GM12878 (cell line): ENCODE results near the gene PAM. TPM values are rescaled to one million over a fixed set of nuclear protein-coding genes. Genes with fewer than 3 reads are reported as not detected.

ENCODE experiments used
- ATAC-seq: fragments of 200-7000 bp; cut with Tn5 transposase; 3 replicates; pipeline ENCODE4 v1.9.1; 2020; ENCODE audit warnings: mild to moderate bottlenecking, moderate library complexity
- BruUV-seq: library from RNA; stranded (reverse); fragments of 400-500 nt; replicated peaks from 2 replicates; lab custom pipeline; 2021; lab: Mats Ljungman, UMichigan
- CTCF ChIA-PET: fragments of 300-600 bp; sonication (Branson Sonifier 250); formaldehyde crosslinking; extraction: SDS; loops from one replicate; lab custom pipeline; 2021; ENCODE audit warnings: inconsistent platforms; lab: Yijun Ruan, JAX
- POLR2A ChIA-PET: fragments of 350-600 bp; formaldehyde crosslinking; extraction: SDS; loops from one replicate; lab custom pipeline; 2021; ENCODE audit warnings: inconsistent platforms; lab: Charles Lee
- RAD21 ChIA-PET: fragments of 300-600 bp; sonication (Branson Sonifier 250); formaldehyde crosslinking; loops from one replicate; lab custom pipeline; 2023; ENCODE audit warnings: antibody characterized with exemption; ENCODE audit not compliant: unreplicated experiment; lab: Charles Lee
- SMC1A ChIA-PET: fragments of 300-600 bp; sonication (Branson Sonifier 250); formaldehyde crosslinking; loops from one replicate; lab custom pipeline; 2023; ENCODE audit not compliant: unreplicated experiment, uncharacterized antibody; lab: Charles Lee
- DNase-seq: peaks from one replicate; pipeline ENCODE4 v3.0.0-alpha.2; 2011; ENCODE audit warnings: low read depth, low spot score
- FAIRE-seq: peaks from 3 replicates; lab custom pipeline; 2011; peaks lifted over from hg19 to GRCh38; lab: Jason Lieb, UNC
- H2AFZ ChIP-seq: 2 replicates; pipeline ENCODE4 v1.6.0; 2011; ENCODE audit warnings: low read depth, low read length, control low read depth; ENCODE audit not compliant: control insufficient read depth
- H3K27ac ChIP-seq: 2 replicates; pipeline ENCODE4 v1.5.1; 2011; ENCODE audit warnings: control low read depth; ENCODE audit not compliant: control insufficient read depth, insufficient read depth
- H3K27me3 ChIP-seq, 2 experiments: replicated peaks in 1 of 2; 2 replicates each; pipeline versions ENCODE4 v1.6.0 to v1.6.1; 2011; ENCODE audit warnings: low read length in 1 of 2; ENCODE audit not compliant: control insufficient read depth in 2 of 2, insufficient read depth in 2 of 2
- H3K36me3 ChIP-seq, 2 experiments: 2 replicates each; pipeline ENCODE4 v1.5.1; 2011; ENCODE audit warnings: low read length in 1 of 2; ENCODE audit not compliant: control insufficient read depth in 2 of 2, insufficient read depth in 2 of 2
- H3K4me1 ChIP-seq: 2 replicates; pipeline ENCODE4 v1.6.1; 2011; ENCODE audit warnings: mild to moderate bottlenecking, low read length, moderate library complexity, mixed read lengths; ENCODE audit not compliant: control insufficient read depth, insufficient read depth
- H3K4me2 ChIP-seq: 2 replicates; pipeline ENCODE4 v1.6.0; 2011; ENCODE audit warnings: control low read depth; ENCODE audit not compliant: control insufficient read depth, insufficient read depth
- H3K4me3 ChIP-seq: fragments of 200-600 bp; sonication (generic); 2 replicates; pipeline ENCODE4 v1.5.1; 2016
- H3K79me2 ChIP-seq: 2 replicates; pipeline ENCODE4 v1.6.0; 2011; ENCODE audit warnings: low read length; ENCODE audit not compliant: control insufficient read depth, insufficient read depth
- H3K9ac ChIP-seq: 2 replicates; pipeline ENCODE4 v1.8.0; 2011; ENCODE audit warnings: low read length, control low read depth, mixed read lengths; ENCODE audit not compliant: control insufficient read depth, insufficient read depth
- H3K9me3 ChIP-seq: replicated peaks from 3 replicates; pipeline ENCODE4 v1.5.1; 2011; ENCODE audit warnings: mild to moderate bottlenecking, low read length; ENCODE audit not compliant: control insufficient read depth, insufficient read depth
- H4K20me1 ChIP-seq: 2 replicates; pipeline ENCODE4 v1.6.0; 2011; ENCODE audit not compliant: control insufficient read depth, insufficient read depth
- BHLHE40 ChIP-seq, 2 experiments: fragments of 450-650 bp in 1 of 2; IDR thresholded peaks; 2 replicates each; pipeline ENCODE4 v1.6.1; 2011 to 2017; ENCODE audit warnings: low read depth in 2 of 2, borderline replicate concordance in 1 of 2, improper control_type of control experiment in 1 of 2, low read length in 1 of 2, mild to moderate bottlenecking in 1 of 2
- CHD2 ChIP-seq: IDR thresholded peaks from 2 replicates; pipeline ENCODE4 v1.6.1; 2011; ENCODE audit warnings: low read depth, low read length, improper control_type of control experiment, borderline replicate concordance
- ESRRA ChIP-seq: IDR thresholded peaks from 2 replicates; pipeline ENCODE4 v1.6.1; 2012; ENCODE audit warnings: mild to moderate bottlenecking, low read length, improper control_type of control experiment
- HDAC2 ChIP-seq: fragments of 200-600 bp; sonication (generic); IDR thresholded peaks from 2 replicates; pipeline ENCODE4 v1.6.1; 2017
- HDAC6 ChIP-seq: fragments of 200-600 bp; sonication (generic); IDR thresholded peaks from one replicate; pipeline ENCODE4 v1.8.0; 2017; ENCODE audit warnings: antibody characterized with exemption; ENCODE audit not compliant: unreplicated experiment
- KAT2A ChIP-seq: conservative IDR thresholded peaks from 2 replicates; pipeline ENCODE4 v1.6.1; 2011; ENCODE audit warnings: low read depth, low read length; ENCODE audit not compliant: control insufficient read depth
- NRF1 ChIP-seq: conservative IDR thresholded peaks from 2 replicates; pipeline ENCODE4 v1.6.1; 2011; ENCODE audit warnings: mild to moderate bottlenecking, low read depth, low read length, improper control_type of control experiment
- RCOR1 ChIP-seq: conservative IDR thresholded peaks from 2 replicates; pipeline ENCODE4 v1.6.1; 2012; ENCODE audit warnings: low read depth, low read length, improper control_type of control experiment
- RELA ChIP-seq: fragments of 450-650 bp; IDR thresholded peaks from 2 replicates; pipeline ENCODE4 v1.8.0; 2014; ENCODE audit warnings: borderline replicate concordance; ENCODE audit not compliant: partially characterized antibody
- SRF ChIP-seq, 2 experiments: IDR thresholded peaks; 2 replicates each; pipeline ENCODE4 v1.6.1; 2011; ENCODE audit warnings: low read depth in 2 of 2, low read length in 2 of 2, mild to moderate bottlenecking in 1 of 2, moderate library complexity in 1 of 2
- TBL1XR1 ChIP-seq: IDR thresholded peaks from 2 replicates; pipeline ENCODE4 v1.6.1; 2012; ENCODE audit warnings: low read depth, low read length, improper control_type of control experiment
- TCF3 ChIP-seq: IDR thresholded peaks from 2 replicates; pipeline ENCODE4 v1.6.1; 2012; ENCODE audit warnings: low read depth, mild to moderate bottlenecking, low read length, borderline replicate concordance; ENCODE audit not compliant: insufficient read depth
- in situ Hi-C: fragments of 300-500 bp; cut with MboI; formaldehyde crosslinking; loops from 9 replicates; pipeline ENCODE4 v1.14.3; 2018; ENCODE audit warnings: mixed read lengths
- intact Hi-C: fragments of 100-400 bp; cut with micrococcal nuclease; formaldehyde crosslinking; loops from one replicate; pipeline ENCODE4 v1.14.2; 2022; ENCODE audit not compliant: unreplicated experiment
- polyA plus RNA-seq, 11 experiments: library from polyadenylated mRNA; depleted of rRNA in 4 of 11; unstranded in 6 of 11; stranded (reverse) in 5 of 11; fragments of >200 nt; fragmentation: Nextera tagmentation in 4 of 11; fragmentation: Illumina TruSeq in 1 of 11; extraction: Ambion mirVana in 4 of 11; extraction: Trizol in 1 of 11; gene quantifications; 1 replicate in 1 of 11; 2 replicates in 10 of 11; pipeline versions ENCODE4 v1.2.1 to v1.2.3, GENCODE V29; 2011 to 2016; ENCODE audit warnings: inconsistent platforms in 2 of 11, missing spikeins in 2 of 11, low read depth in 1 of 11
- total RNA-seq, 4 experiments: library from RNA; depleted of rRNA in 3 of 4; stranded (reverse); fragments of >200 nt in 3 of 4; fragmentation: Illumina TruSeq in 1 of 4; extraction: Trizol in 1 of 4; gene quantifications; 2 replicates each; pipeline versions ENCODE4 v1.2.1 to v1.2.3, GENCODE V29; 2013 to 2021
- TF ChIP-seq, protein P1 (sequence below): fragments of 450-650 bp; IDR thresholded peaks from 2 replicates; pipeline ENCODE4 v1.6.1; 2017; ENCODE audit warnings: mild to moderate bottlenecking, moderate library complexity
- TF ChIP-seq, protein P2 (sequence below): fragments of 150-350 bp; IDR thresholded peaks from 2 replicates; pipeline ENCODE4 v1.6.1; 2014; ENCODE audit warnings: mild to moderate bottlenecking, low read depth, low read length

The PAM gene
- total and polyA plus RNA-seq, 10 of the 15 experiments (the other 5 are each of a cell fraction or from before 2014, with no cell fraction given), result 5.5 to 72.5 (median 15.4) TPM

DNA sequence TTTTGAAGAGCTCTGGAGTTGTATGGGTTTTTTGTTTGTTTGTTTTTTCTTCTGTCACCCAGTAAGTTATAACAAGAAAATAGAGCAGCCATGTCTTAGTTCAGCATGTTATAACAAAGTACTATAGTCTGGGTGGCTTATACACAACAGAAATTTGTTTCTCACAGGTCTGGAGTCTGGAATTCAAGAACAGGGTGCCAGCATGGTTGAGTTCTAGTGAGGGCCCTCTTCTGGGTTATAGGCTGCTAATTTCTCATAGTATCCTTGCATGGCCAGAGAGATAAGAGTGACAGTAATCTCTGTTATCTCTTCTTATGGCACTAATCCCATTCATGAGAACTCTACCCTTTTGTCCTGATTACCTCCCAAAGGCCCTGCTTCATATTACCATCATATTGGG, 250.2 kb downstream of the PAM start:
- Histone ChIP-seq H3K4me2 (no peak overlapping the region), H3K4me3 (no peak overlapping the region), H2AFZ (no peak overlapping the region), H4K20me1 (no peaks in the 10 kb centered on the region), H3K79me2 (no peaks in the 10 kb centered on the region), H3K36me3 (no peaks in the 10 kb centered on the region), H3K27ac (no peak overlapping the region), H3K27me3 (no peaks in the 10 kb centered on the region), H3K9ac (no peak overlapping the region), H3K4me1 (no peaks in the 10 kb centered on the region), H3K9me3 (no peaks in the 10 kb centered on the region)
- no peak for DNase-seq
- ChIA-PET CTCF (no interaction called here), POLR2A (no interaction called here), RAD21 (no interaction called here), SMC1A (no interaction called here)
- intact Hi-C loops (no loop called here), in situ Hi-C loops (no loop called here)
- no peak for FAIRE-seq
- no TSS peak for BruUV-seq
- no peak for ATAC-seq
- TF ChIP-seq, protein P1, sequence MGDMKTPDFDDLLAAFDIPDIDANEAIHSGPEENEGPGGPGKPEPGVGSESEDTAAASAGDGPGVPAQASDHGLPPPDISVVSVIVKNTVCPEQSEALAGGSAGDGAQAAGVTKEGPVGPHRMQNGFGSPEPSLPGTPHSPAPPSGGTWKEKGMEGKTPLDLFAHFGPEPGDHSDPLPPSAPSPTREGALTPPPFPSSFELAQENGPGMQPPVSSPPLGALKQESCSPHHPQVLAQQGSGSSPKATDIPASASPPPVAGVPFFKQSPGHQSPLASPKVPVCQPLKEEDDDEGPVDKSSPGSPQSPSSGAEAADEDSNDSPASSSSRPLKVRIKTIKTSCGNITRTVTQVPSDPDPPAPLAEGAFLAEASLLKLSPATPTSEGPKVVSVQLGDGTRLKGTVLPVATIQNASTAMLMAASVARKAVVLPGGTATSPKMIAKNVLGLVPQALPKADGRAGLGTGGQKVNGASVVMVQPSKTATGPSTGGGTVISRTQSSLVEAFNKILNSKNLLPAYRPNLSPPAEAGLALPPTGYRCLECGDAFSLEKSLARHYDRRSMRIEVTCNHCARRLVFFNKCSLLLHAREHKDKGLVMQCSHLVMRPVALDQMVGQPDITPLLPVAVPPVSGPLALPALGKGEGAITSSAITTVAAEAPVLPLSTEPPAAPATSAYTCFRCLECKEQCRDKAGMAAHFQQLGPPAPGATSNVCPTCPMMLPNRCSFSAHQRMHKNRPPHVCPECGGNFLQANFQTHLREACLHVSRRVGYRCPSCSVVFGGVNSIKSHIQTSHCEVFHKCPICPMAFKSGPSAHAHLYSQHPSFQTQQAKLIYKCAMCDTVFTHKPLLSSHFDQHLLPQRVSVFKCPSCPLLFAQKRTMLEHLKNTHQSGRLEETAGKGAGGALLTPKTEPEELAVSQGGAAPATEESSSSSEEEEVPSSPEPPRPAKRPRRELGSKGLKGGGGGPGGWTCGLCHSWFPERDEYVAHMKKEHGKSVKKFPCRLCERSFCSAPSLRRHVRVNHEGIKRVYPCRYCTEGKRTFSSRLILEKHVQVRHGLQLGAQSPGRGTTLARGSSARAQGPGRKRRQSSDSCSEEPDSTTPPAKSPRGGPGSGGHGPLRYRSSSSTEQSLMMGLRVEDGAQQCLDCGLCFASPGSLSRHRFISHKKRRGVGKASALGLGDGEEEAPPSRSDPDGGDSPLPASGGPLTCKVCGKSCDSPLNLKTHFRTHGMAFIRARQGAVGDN, result no peak
- TF ChIP-seq TBL1XR1, result no peak
- no peak for TF ChIP-seq RCOR1
- no peak for TF ChIP-seq KAT2A
- no peak for TF ChIP-seq TCF3
- no peak for TF ChIP-seq HDAC2
- TF ChIP-seq, protein P2, sequence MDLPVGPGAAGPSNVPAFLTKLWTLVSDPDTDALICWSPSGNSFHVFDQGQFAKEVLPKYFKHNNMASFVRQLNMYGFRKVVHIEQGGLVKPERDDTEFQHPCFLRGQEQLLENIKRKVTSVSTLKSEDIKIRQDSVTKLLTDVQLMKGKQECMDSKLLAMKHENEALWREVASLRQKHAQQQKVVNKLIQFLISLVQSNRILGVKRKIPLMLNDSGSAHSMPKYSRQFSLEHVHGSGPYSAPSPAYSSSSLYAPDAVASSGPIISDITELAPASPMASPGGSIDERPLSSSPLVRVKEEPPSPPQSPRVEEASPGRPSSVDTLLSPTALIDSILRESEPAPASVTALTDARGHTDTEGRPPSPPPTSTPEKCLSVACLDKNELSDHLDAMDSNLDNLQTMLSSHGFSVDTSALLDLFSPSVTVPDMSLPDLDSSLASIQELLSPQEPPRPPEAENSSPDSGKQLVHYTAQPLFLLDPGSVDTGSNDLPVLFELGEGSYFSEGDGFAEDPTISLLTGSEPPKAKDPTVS, result no peak
- no peak for TF ChIP-seq CHD2
- no peak for TF ChIP-seq SRF (IDR thresholded peaks at IDR 0.05; ENCODE audit: low read depth in 2 of 2, low read length in 2 of 2)
- no peak for TF ChIP-seq HDAC6
- no peak for TF ChIP-seq NRF1
- TF ChIP-seq RELA, result no peak
- no peak for TF ChIP-seq ESRRA
- no peak for TF ChIP-seq BHLHE40 (IDR thresholded peaks at IDR 0.05; ENCODE audit: borderline replicate concordance in 1 of 2, low read depth in 2 of 2, low read length in 1 of 2)
